Activated naive CD8-positive, alpha-beta T cell (primary cell): ENCODE measurements around the gene RSPH9.
"Not testable (repeated sequence)": the region's sequence is repeated elsewhere in the genome, so short reads cannot be mapped to it uniquely, and the experiment has no call there.

Source experiments
- H3K27ac Mint-ChIP-seq: one replicate; pipeline ENCODE4 v1.8.0; 2021; ENCODE audit warnings: mixed read lengths
- H3K27me3 Mint-ChIP-seq: one replicate; pipeline ENCODE4 v1.8.0; 2021; ENCODE audit warnings: mixed read lengths
- H3K36me3 Mint-ChIP-seq: one replicate; pipeline ENCODE4 v1.8.0; 2021; ENCODE audit warnings: mixed read lengths
- H3K4me1 Mint-ChIP-seq: one replicate; pipeline ENCODE4 v1.8.0; 2021; ENCODE audit warnings: low read depth, mixed read lengths
- H3K4me3 Mint-ChIP-seq: one replicate; pipeline ENCODE4 v1.8.0; 2021; ENCODE audit warnings: mild to moderate bottlenecking, mixed read lengths
- H3K9me3 Mint-ChIP-seq: one replicate; pipeline ENCODE4 v1.8.0; 2021; ENCODE audit warnings: low read depth, mixed read lengths

Gene RSPH9

GRCh38 chr6:43623880-43624785, 20.7 kb upstream of the RSPH9 start:
- Mint-ChIP-seq H3K36me3 (peaks cover 2% of the 10 kb centered on the region), H3K4me3 (no peak overlapping the region), H3K9me3 (no peaks in the 10 kb centered on the region), H3K27ac (no peak overlapping the region), H3K27me3 (no peaks in the 10 kb centered on the region), H3K4me1 (peaks cover 21% of the 10 kb centered on the region)

GRCh38 chr6:43624786-43625288, 20.0 kb upstream of the RSPH9 start:
- H3K4me3 Mint-ChIP-seq: no peak overlapping the region
- peaks cover 24% of the 10 kb centered on the region for H3K4me1 Mint-ChIP-seq
- H3K36me3 Mint-ChIP-seq: peaks cover 2% of the 10 kb centered on the region
- no peak overlapping the region for H3K27ac Mint-ChIP-seq
- no peaks in the 10 kb centered on the region for H3K27me3 Mint-ChIP-seq
- H3K9me3 Mint-ChIP-seq: no peaks in the 10 kb centered on the region

GRCh38 chr6:43625393-43625992, 19.3 kb upstream of the RSPH9 start:
- H3K36me3 Mint-ChIP-seq: peaks cover 2% of the 10 kb centered on the region
- no peaks in the 10 kb centered on the region for H3K9me3 Mint-ChIP-seq
- H3K4me3 Mint-ChIP-seq: no peak overlapping the region
- no peaks in the 10 kb centered on the region for H3K27me3 Mint-ChIP-seq
- H3K4me1 Mint-ChIP-seq: peaks cover 29% of the 10 kb centered on the region
- no peak overlapping the region for H3K27ac Mint-ChIP-seq

- Mint-ChIP-seq H3K27ac (peak overlapping the region; percentile 75), H3K9me3 (no peaks in the 10 kb centered on the region), H3K4me1 (peaks cover 30% of the 10 kb centered on the region), H3K27me3 (no peaks in the 10 kb centered on the region), H3K4me3 (peak overlapping the region; percentile 69), H3K36me3 (peaks cover under 1% of the 10 kb centered on the region)
Observed at GRCh38 chr6:43627008-43627825, 17.6 kb upstream of the RSPH9 start.

GRCh38 chr6:43628393-43629103, 16.3 kb upstream of the RSPH9 start:
- H3K27me3 Mint-ChIP-seq: no peaks in the 10 kb centered on the region
- no peaks in the 10 kb centered on the region for H3K9me3 Mint-ChIP-seq
- peaks cover 30% of the 10 kb centered on the region for H3K4me1 Mint-ChIP-seq
- no peaks in the 10 kb centered on the region for H3K36me3 Mint-ChIP-seq
- peak overlapping the region; percentile 91 for H3K27ac Mint-ChIP-seq
- H3K4me3 Mint-ChIP-seq: peak overlapping the region; percentile 98

- peaks cover 34% of the 10 kb centered on the region for H3K4me1 Mint-ChIP-seq
- peak within 1 kb of the TSS; percentile 97 for H3K27ac Mint-ChIP-seq
- H3K4me3 Mint-ChIP-seq: peak within 1 kb of the TSS; percentile 98
- peaks cover 3% of the 10 kb centered on the region for H3K36me3 Mint-ChIP-seq
- no peaks in the 10 kb centered on the region for H3K27me3 Mint-ChIP-seq
- H3K9me3 Mint-ChIP-seq: no peaks in the 10 kb centered on the region
Observed at GRCh38 chr6:43629104-43629504, 15.7 kb upstream of the RSPH9 start, which contains the start of gene GTPBP2. Gene GTPBP2 (minus strand): TSS chr6:43629264. CDS start chr6:43629162, 102 bp downstream.

GRCh38 chr6:43629505-43630300, 15.1 kb upstream of the RSPH9 start:
- peak overlapping the region; percentile 98 for H3K4me3 Mint-ChIP-seq
- no peaks in the 10 kb centered on the region for H3K9me3 Mint-ChIP-seq
- no peaks in the 10 kb centered on the region for H3K27me3 Mint-ChIP-seq
- H3K27ac Mint-ChIP-seq: peak overlapping the region; percentile 97
- H3K36me3 Mint-ChIP-seq: peaks cover 3% of the 10 kb centered on the region
- H3K4me1 Mint-ChIP-seq: peaks cover 35% of the 10 kb centered on the region

- peak overlapping the region; percentile 70 for H3K4me3 Mint-ChIP-seq
- peaks cover 3% of the 10 kb centered on the region for H3K36me3 Mint-ChIP-seq
- H3K9me3 Mint-ChIP-seq: no peaks in the 10 kb centered on the region
- no peaks in the 10 kb centered on the region for H3K27me3 Mint-ChIP-seq
- peaks cover 47% of the 10 kb centered on the region for H3K4me1 Mint-ChIP-seq
- H3K27ac Mint-ChIP-seq: peak overlapping the region; percentile 78
Observed at GRCh38 chr6:43630980-43631619, 13.7 kb upstream of the RSPH9 start.

- H3K4me1 Mint-ChIP-seq: peaks cover 40% of the 10 kb centered on the region
- H3K4me3 Mint-ChIP-seq, H3K27ac Mint-ChIP-seq, H3K27me3 Mint-ChIP-seq, H3K9me3 Mint-ChIP-seq, H3K36me3 Mint-ChIP-seq: not testable (repeated sequence)
Observed at GRCh38 chr6:43633002-43633401, 11.8 kb upstream of the RSPH9 start.

- peaks cover 50% of the 10 kb centered on the region for H3K4me1 Mint-ChIP-seq
- peak overlapping the region; percentile 99 for H3K4me3 Mint-ChIP-seq
- H3K36me3 Mint-ChIP-seq: peaks cover 6% of the 10 kb centered on the region
- H3K9me3 Mint-ChIP-seq: no peaks in the 10 kb centered on the region
- no peaks in the 10 kb centered on the region for H3K27me3 Mint-ChIP-seq
- peak overlapping the region; percentile 95 for H3K27ac Mint-ChIP-seq
Observed at GRCh38 chr6:43634702-43635303, 10.0 kb upstream of the RSPH9 start.

GRCh38 chr6:43635387-43636307, 9.2 kb upstream of the RSPH9 start, which contains the start of gene MAD2L1BP:
Gene MAD2L1BP (plus strand): TSS chr6:43635840. CDS start chr6:43635876, 36 bp downstream.
- peak within 1 kb of the TSS; percentile 99 for H3K4me3 Mint-ChIP-seq

GRCh38 chr6:43636308-43636659, 8.6 kb upstream of the RSPH9 start:
- Mint-ChIP-seq H3K27ac (peak overlapping the region; percentile 95), H3K36me3 (peaks cover 10% of the 10 kb centered on the region), H3K9me3 (no peaks in the 10 kb centered on the region), H3K27me3 (no peaks in the 10 kb centered on the region), H3K4me1 (peaks cover 54% of the 10 kb centered on the region), H3K4me3 (peak overlapping the region; percentile 99)

More at GRCh38 chr6:43635387-43636307, 9.2 kb upstream of the RSPH9 start, which contains the start of gene MAD2L1BP:
- Mint-ChIP-seq H3K9me3 (no peaks in the 10 kb centered on the region), H3K27me3 (no peaks in the 10 kb centered on the region), H3K36me3 (peaks cover 10% of the 10 kb centered on the region), H3K4me1 (peaks cover 53% of the 10 kb centered on the region), H3K27ac (peak within 1 kb of the TSS; percentile 95)
